Large intestine (tissue), 3 donors: ENCODE measurements around the gene PDRG1. TPM values are rescaled to one million over a fixed set of nuclear protein-coding genes. Genes with fewer than 3 reads are reported as not detected.
"Not testable (repeated sequence)": the region's sequence is repeated elsewhere in the genome, so short reads cannot be mapped to it uniquely, and the experiment has no call there.

ENCODE experiments used
- DNase-seq, 2 donors: peaks; one replicate each; pipeline versions ENCODE4 v3.0.0 to v3.0.0-alpha.2; 2013
- H3K27ac ChIP-seq: one replicate; pipeline ENCODE4 v1.5.1; 2013; ENCODE audit warnings: low read length
- H3K27me3 ChIP-seq: 2 replicates; pipeline ENCODE4 v1.6.1; 2013; ENCODE audit warnings: low read length; ENCODE audit not compliant: control insufficient read depth, insufficient read depth
- H3K36me3 ChIP-seq: 2 replicates; pipeline ENCODE4 v1.6.1; 2013; ENCODE audit warnings: low read length; ENCODE audit not compliant: control insufficient read depth, insufficient read depth
- H3K4me1 ChIP-seq: one replicate; pipeline ENCODE4 v1.6.1; 2013; ENCODE audit warnings: low read length; ENCODE audit not compliant: control insufficient read depth, insufficient read depth
- H3K4me3 ChIP-seq: one replicate; pipeline ENCODE4 v1.5.1; 2013; ENCODE audit warnings: low read length
- H3K9me3 ChIP-seq: one replicate; pipeline ENCODE4 v1.6.1; 2013; ENCODE audit warnings: mild to moderate bottlenecking, low read depth, low read length, moderate library complexity; ENCODE audit not compliant: control insufficient read depth
- WGBS: methylation state at CpG from one replicate; pipeline ENCODE4 v1.1.5; 2013; ENCODE audit warnings: low lambda C conversion rate; ENCODE audit not compliant: insufficient coverage; 5-methylcytosine and 5-hydroxymethylcytosine counted together
- polyA plus RNA-seq: library from polyadenylated mRNA; unstranded; fragments of 120-200 nt; gene quantifications from one replicate; pipeline ENCODE4 v1.2.1, GENCODE V29; 2013

Gene PDRG1
- polyA plus RNA-seq, 1 donor: 15.5 TPM

- peak; percentile 15 to 49 for DNase-seq
- no peaks in the 10 kb centered on the region for H3K9me3 ChIP-seq
- no peak overlapping the region for H3K4me3 ChIP-seq
- peaks cover 28% of the 10 kb centered on the region for H3K4me1 ChIP-seq
- WGBS: no CpG with 5 or more reads among the region's 11 CpGs
- no peaks in the 10 kb centered on the region for H3K27me3 ChIP-seq
- no peak overlapping the region for H3K27ac ChIP-seq
- no peaks in the 10 kb centered on the region for H3K36me3 ChIP-seq
Measured at GRCh38 chr20:31920275-31920855, 31.5 kb downstream of the PDRG1 start.

DNA sequence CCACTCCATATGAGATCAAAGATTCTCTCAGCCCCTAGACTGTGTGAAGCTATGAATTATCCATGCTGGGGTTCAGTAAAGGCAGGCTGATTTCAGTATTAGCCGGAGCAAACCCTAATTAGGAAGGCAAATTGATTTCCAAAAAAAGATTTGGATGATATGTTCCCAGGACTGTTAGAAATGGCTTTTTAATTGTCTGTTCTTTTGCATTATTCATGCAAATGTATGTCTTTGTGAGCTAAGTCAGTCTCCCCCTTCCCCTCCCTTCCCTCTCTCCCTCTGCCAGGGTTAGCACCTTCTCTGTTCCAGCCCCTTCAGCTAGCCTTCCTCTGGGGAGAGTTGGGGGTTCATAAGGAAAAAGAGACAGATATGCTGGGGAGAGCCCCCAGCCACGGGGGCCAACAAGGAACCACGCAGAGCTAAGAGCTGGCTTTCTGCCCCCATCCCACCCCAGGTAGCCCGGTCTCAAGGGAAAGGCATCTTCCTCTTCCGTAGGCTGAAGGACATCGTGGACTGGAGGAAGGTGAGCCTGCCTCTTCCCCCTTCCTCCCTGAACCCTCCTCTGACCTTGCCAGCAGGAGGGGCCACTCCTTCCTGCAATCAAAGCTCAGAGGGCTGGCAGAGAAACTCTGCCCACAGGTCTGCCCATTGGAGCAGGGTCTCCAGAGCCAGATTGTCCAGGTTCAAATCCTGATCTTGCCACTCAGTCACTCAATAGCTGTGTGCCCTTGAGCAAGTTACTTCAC lies 32.3 kb downstream of the PDRG1 start:
- H3K4me1 ChIP-seq: peaks cover 28% of the 10 kb centered on the region
- H3K27ac ChIP-seq: no peak overlapping the region
- no peaks in the 10 kb centered on the region for H3K36me3 ChIP-seq
- H3K27me3 ChIP-seq: no peaks in the 10 kb centered on the region
- no CpG with 5 or more reads among the region's 6 CpGs for WGBS
- no peaks in the 10 kb centered on the region for H3K9me3 ChIP-seq
- H3K4me3 ChIP-seq: no peak overlapping the region
- DNase-seq: no peak

DNA sequence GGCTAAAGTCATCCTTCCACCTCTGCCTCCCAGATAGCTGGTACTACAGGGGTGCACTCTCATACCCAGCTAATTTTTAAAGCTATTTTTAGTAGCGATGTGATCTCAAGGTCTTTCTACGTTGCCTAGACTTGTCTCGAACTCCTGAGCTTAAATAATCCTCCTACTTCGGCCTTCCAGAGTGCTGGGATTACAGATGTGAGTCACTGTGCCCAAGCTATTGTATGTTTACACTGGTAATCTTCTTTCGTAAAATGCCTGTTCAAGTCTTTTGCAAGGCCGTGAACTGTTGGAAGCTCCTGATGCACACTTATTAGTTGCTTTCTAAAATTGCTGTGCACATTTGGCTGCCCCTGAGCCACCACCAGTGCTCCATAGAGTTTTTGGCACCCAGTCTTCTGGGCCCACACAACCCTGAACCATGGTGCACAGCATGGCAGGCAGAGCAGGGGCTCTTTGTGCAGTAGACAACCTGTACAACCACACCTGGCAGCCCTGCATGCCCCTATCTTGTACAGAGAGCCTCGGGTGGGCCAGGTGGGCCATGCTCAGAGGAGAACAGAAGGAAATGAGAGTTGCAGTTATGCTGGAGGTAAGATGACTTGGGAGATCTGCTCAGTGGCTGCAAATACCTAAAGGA lies 33.3 kb downstream of the PDRG1 start:
- peak overlapping the region; percentile 72 for H3K27ac ChIP-seq
- DNase-seq: no peak
- no peaks in the 10 kb centered on the region for H3K27me3 ChIP-seq
- H3K36me3 ChIP-seq: no peaks in the 10 kb centered on the region
- WGBS: 40% methylated on average over 1 of the region's 7 CpGs
- no peaks in the 10 kb centered on the region for H3K9me3 ChIP-seq
- no peak overlapping the region for H3K4me3 ChIP-seq
- H3K4me1 ChIP-seq: peaks cover 28% of the 10 kb centered on the region

DNA sequence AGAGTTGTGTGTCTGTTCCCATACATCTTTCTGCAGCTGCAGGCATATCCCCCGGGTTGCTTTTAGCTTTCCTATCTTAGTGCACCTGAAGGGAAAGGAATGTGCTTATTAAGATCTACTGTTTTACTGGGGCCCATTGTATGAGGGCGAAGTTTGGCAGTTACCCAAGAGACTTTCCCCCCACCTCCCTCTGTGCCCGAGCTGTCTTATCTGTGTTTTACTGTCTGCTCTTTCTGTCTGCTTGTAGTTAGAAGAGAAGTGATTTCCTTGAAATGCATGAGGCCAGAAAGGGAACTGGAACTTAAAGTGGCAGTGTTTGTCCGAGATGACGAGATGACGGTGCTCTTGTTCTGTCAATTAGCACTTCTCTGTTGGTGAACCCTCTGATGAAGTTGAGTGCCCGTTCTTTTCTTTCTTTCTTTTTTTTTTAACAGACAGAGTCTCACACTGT lies 33.9 kb downstream of the PDRG1 start:
- H3K36me3 ChIP-seq, H3K4me3 ChIP-seq, H3K27me3 ChIP-seq, H3K9me3 ChIP-seq: not testable (repeated sequence)
- H3K27ac ChIP-seq: peak overlapping the region; percentile 72
- H3K4me1 ChIP-seq: peaks cover 28% of the 10 kb centered on the region
- DNase-seq: peak; percentile 14 to 65
- no CpG with 5 or more reads among the region's 7 CpGs for WGBS

- Histone ChIP-seq H3K27ac (no peak overlapping the region), H3K4me3 (no peak overlapping the region), H3K36me3 (no peaks in the 10 kb centered on the region), H3K9me3 (no peaks in the 10 kb centered on the region), H3K4me1 (peaks cover 28% of the 10 kb centered on the region), H3K27me3 (no peaks in the 10 kb centered on the region)
- no peak for DNase-seq
- 100% methylated on average over 1 of the region's 4 CpGs for WGBS
Measured at GRCh38 chr20:31916708-31917107, 35.1 kb downstream of the PDRG1 start.

DNA sequence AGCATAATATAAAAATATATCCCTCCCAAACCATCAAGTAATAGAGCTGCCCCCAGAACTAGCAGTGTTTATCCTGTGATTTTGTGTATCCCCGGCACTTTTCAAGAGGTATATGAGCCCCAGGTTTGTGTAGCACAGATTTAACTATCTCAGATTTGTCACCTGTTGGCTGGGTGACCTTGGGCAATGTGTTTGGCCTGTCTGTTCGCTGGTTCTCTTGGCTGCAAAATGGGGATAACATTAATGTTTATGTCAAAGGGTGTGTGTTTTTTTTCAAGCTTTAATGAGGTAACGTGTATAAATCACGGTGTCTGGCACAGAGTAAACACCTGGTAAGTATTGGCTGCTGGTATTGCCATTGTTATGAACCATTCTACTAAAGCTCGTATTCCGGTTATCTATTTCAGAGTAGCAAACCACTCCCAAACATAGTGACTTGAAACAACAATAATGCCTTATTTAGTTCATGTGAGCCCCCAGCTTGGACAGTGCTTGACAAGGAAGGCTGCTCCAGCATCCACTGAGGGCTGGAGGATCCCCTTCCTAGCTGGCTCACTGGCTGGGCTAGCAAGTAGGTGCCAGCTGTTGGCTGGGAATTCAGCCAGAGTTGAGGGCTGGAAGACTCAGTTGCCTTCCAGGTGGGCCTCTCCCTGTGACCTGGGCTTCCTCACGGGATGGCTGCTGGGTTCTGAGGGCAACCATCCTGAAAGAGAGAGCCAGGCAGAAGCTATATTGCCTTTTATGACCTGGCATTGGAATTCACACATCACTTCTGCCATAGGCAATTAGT lies 36.2 kb downstream of the PDRG1 start:
- Histone ChIP-seq H3K36me3 (no peaks in the 10 kb centered on the region), H3K4me3 (no peak overlapping the region), H3K27me3 (no peaks in the 10 kb centered on the region), H3K9me3 (no peaks in the 10 kb centered on the region), H3K27ac (no peak overlapping the region), H3K4me1 (peaks cover 26% of the 10 kb centered on the region)
- no peak for DNase-seq
- no CpG with 5 or more reads among the region's 7 CpGs for WGBS

- no peaks in the 10 kb centered on the region for H3K27me3 ChIP-seq
- no peak overlapping the region for H3K27ac ChIP-seq
- no peak for DNase-seq
- no peaks in the 10 kb centered on the region for H3K36me3 ChIP-seq
- peaks cover 14% of the 10 kb centered on the region for H3K4me1 ChIP-seq
- no peaks in the 10 kb centered on the region for H3K9me3 ChIP-seq
- no peak overlapping the region for H3K4me3 ChIP-seq
- WGBS: 88% methylated on average over 4 of the region's 5 CpGs
Measured at GRCh38 chr20:31914170-31914569, 37.7 kb downstream of the PDRG1 start.

DNA sequence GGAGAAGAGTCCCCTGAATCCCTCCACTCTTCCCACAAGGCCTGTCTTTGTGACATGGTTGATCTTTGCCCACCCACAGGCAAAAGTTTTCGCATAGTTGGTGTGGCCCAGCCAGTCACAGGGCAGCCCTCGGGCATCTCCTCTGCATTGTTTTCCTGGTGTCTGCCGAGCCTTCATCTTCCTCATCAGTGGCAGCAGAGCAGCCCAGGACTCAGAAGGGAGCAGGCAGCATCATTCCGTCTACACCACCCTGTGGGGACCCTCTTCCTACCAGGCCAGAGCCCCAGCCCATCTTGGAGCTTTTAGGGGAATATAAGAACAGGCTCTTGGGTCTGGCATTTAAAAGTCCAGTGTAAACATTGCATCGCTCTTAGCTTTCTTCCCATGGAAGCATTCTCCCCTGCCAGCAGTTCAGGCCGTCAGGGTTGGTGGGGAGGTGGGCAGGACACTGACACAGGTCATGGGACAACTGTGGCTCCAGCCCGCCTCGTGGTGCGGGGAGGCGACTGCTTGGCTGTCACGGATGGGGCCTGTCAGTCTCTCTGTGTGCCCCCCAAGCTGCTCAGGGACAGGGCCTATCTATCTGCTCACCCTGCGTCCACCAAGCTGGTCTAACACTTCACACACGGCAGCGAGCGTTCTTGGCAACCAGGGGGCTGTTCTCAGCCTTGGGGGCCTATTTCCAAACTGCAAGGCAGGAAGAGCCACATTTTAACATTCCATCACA lies 38.3 kb downstream of the PDRG1 start:
- no peaks in the 10 kb centered on the region for H3K36me3 ChIP-seq
- no peak overlapping the region for H3K27ac ChIP-seq
- no peaks in the 10 kb centered on the region for H3K9me3 ChIP-seq
- no peak for DNase-seq
- no peaks in the 10 kb centered on the region for H3K27me3 ChIP-seq
- WGBS: no CpG with 5 or more reads among the region's 15 CpGs
- H3K4me3 ChIP-seq: no peak overlapping the region
- H3K4me1 ChIP-seq: peaks cover 8% of the 10 kb centered on the region

- H3K27me3 ChIP-seq: no peaks in the 10 kb centered on the region
- H3K9me3 ChIP-seq: no peaks in the 10 kb centered on the region
- no peaks in the 10 kb centered on the region for H3K36me3 ChIP-seq
- no peaks in the 10 kb centered on the region for H3K4me1 ChIP-seq
- H3K27ac ChIP-seq: no peak overlapping the region
- H3K4me3 ChIP-seq: no peak overlapping the region
- DNase-seq: no peak
- 74% methylated on average over 3 of the region's 4 CpGs for WGBS
Measured at GRCh38 chr20:31910071-31910803, 41.6 kb downstream of the PDRG1 start.
